Right lobe of liver (tissue), 6 donors: Measurements from ENCODE around the gene SGPP2. TPM values are rescaled to one million over a fixed set of nuclear protein-coding genes. Genes with fewer than 3 reads are reported as not detected.

Source experiments
- ATAC-seq, 4 donors: fragments of 200-7000 bp; cut with Tn5 transposase; one replicate each; pipeline ENCODE4 v1.9.1; 2020; ENCODE audit warnings: mild to moderate bottlenecking in 4 of 4, moderate library complexity in 4 of 4
- DNase-seq, 3 donors: peaks; one replicate each; pipeline ENCODE4 v3.0.0-alpha.2; 2020
- H3K27ac ChIP-seq, 3 donors: fragments of 200-600 bp; one replicate each; pipeline ENCODE4 v1.8.0; 2022
- H3K27me3 ChIP-seq, 2 donors: fragments of 200-600 bp; one replicate each; pipeline ENCODE4 v1.8.0; 2022
- H3K36me3 ChIP-seq, 4 donors: fragments of 200-600 bp; sonication (generic) in 1 of 4; one replicate each; pipeline versions ENCODE4 v1.5.1 to v1.8.0; 2017 to 2022; ENCODE audit warnings: control low read depth in 1 of 4
- H3K4me1 ChIP-seq, 4 donors: fragments of 200-600 bp; sonication (generic) in 1 of 4; one replicate each; pipeline versions ENCODE4 v1.5.1 to v1.8.0; 2017 to 2022; ENCODE audit warnings: control low read depth in 1 of 4
- H3K4me3 ChIP-seq, 3 donors: fragments of 200-600 bp; one replicate each; pipeline ENCODE4 v1.8.0; 2022
- H3K9me3 ChIP-seq, 4 donors: fragments of 200-600 bp; sonication (generic) in 1 of 4; one replicate each; pipeline versions ENCODE4 v1.5.1 to v1.8.0; 2017 to 2022; ENCODE audit warnings: control low read depth in 1 of 4
- POLR2A ChIP-seq: fragments of 450-650 bp; IDR thresholded peaks from one replicate; pipeline ENCODE4 v1.6.1; 2017; ENCODE audit warnings: antibody characterized with exemption, mild to moderate bottlenecking
- WGBS: methylation state at CpG from one replicate; pipeline ENCODE4 v1.1.6; 2018; ENCODE audit warnings: low coverage, low lambda C conversion rate; ENCODE audit not compliant: insufficient coverage; ENCODE audit errors: missing lambda C conversion rate; 5-methylcytosine and 5-hydroxymethylcytosine counted together
- intact Hi-C, 2 donors: fragments of 100-400 bp; cut with DNase I; formaldehyde crosslinking; loops; one replicate each; pipeline versions ENCODE4 v1.11.2 to v1.14.1; 2022
- total RNA-seq, 6 experiments: library from RNA; depleted of rRNA in 2 of 6; stranded (reverse); fragments of >200 nt in 2 of 6; fragmentation: NEBNext Ultra II Directional in 3 of 6; extraction: Animal tissue kit (Norgen Biotek cat#: 25700) in 3 of 6; gene quantifications; one replicate each; pipeline versions ENCODE4 v1.1.0 to v1.2.4, GENCODE V29; 2016 to 2023
- TF ChIP-seq, protein P1 (sequence below), 4 donors: fragments of 200-600 bp in 3 of 4; fragments of 450-650 bp in 1 of 4; IDR thresholded peaks; one replicate each; pipeline versions ENCODE4 v1.5.1 to v1.8.0; 2016 to 2022; ENCODE audit warnings: antibody characterized with exemption in 4 of 4, mild to moderate bottlenecking in 2 of 4
- donor health status: DM: no; HTN: yes; CAD: no.
- donor health status: DM: no; HTN: no; CAD: no.
- donor health status: DM: no; HTN: no; CAD: no.
- donor health status: DM: no; HTN: yes; CAD: no.
- donor health status: DM: no; HTN: yes; CAD: no.

SGPP2 gene
- total RNA-seq, 6 experiments from 2014 or later = 0.14 to 0.25 (median 0.18) TPM

DNA sequence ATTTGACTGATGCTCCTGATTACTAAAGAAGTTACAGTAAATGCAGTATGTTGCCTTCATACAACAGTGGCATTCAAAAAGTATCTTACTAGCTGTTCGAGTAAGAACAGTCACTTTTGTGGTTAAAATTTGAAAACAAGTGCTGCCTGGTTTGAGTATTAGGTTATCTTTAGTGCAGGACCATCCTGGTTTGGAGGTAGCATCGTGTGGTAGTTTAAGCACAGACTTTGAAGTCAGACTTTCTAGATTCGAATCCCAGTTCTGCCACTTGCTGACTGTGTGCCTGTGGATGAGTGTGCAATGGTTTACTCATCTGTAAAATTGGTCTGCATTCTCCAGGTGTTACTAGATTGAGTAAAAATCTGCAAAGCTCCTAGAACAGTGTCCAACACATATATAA lies 96.8 kb downstream of the SGPP2 start:
- Histone ChIP-seq H3K36me3 (no peaks in the 10 kb centered on the region), H3K4me3 (no peak overlapping the region), H3K27me3 (no peaks in the 10 kb centered on the region), H3K27ac (no peak overlapping the region), H3K4me1 (no peaks in the 10 kb centered on the region), H3K9me3 (no peaks in the 10 kb centered on the region)
- TF ChIP-seq, protein P1, sequence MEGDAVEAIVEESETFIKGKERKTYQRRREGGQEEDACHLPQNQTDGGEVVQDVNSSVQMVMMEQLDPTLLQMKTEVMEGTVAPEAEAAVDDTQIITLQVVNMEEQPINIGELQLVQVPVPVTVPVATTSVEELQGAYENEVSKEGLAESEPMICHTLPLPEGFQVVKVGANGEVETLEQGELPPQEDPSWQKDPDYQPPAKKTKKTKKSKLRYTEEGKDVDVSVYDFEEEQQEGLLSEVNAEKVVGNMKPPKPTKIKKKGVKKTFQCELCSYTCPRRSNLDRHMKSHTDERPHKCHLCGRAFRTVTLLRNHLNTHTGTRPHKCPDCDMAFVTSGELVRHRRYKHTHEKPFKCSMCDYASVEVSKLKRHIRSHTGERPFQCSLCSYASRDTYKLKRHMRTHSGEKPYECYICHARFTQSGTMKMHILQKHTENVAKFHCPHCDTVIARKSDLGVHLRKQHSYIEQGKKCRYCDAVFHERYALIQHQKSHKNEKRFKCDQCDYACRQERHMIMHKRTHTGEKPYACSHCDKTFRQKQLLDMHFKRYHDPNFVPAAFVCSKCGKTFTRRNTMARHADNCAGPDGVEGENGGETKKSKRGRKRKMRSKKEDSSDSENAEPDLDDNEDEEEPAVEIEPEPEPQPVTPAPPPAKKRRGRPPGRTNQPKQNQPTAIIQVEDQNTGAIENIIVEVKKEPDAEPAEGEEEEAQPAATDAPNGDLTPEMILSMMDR (IDR thresholded peaks at IDR 0.05) = no peak
- no peak for TF ChIP-seq POLR2A
- DNase-seq = no peak
- WGBS = 29% methylated on average over 3 of the region's 3 CpGs
- ATAC-seq = no peak
- intact Hi-C loops = no loop called here

DNA sequence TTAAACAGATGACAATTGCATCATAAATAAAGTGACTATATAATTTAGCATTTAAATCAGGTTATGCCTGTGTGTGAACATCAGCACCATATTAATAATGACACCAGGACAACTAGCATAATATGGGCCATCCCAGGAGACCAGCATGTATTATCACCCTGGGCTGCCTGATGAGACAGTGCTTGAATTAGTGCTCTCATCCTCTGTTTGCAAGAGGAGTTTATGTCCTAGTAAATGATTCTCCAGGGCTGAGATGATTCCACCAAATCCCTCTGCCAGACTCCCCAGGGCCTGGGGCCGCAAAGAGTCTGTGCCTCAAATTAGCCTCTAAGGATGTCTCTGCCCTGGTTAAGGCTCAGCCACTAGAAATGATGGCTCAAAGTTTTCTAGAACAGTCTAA lies 97.7 kb downstream of the SGPP2 start:
- Histone ChIP-seq H3K4me3 (no peak overlapping the region), H3K27me3 (no peaks in the 10 kb centered on the region), H3K9me3 (no peaks in the 10 kb centered on the region), H3K27ac (no peak overlapping the region), H3K36me3 (no peaks in the 10 kb centered on the region), H3K4me1 (no peaks in the 10 kb centered on the region)
- TF ChIP-seq, protein P1 (IDR thresholded peaks at IDR 0.05) = no peak
- no peak for TF ChIP-seq POLR2A
- WGBS = 20% methylated on average over 1 of the region's 1 CpG
- ATAC-seq (no peak), DNase-seq (no peak)
- intact Hi-C loops = no loop called here

DNA sequence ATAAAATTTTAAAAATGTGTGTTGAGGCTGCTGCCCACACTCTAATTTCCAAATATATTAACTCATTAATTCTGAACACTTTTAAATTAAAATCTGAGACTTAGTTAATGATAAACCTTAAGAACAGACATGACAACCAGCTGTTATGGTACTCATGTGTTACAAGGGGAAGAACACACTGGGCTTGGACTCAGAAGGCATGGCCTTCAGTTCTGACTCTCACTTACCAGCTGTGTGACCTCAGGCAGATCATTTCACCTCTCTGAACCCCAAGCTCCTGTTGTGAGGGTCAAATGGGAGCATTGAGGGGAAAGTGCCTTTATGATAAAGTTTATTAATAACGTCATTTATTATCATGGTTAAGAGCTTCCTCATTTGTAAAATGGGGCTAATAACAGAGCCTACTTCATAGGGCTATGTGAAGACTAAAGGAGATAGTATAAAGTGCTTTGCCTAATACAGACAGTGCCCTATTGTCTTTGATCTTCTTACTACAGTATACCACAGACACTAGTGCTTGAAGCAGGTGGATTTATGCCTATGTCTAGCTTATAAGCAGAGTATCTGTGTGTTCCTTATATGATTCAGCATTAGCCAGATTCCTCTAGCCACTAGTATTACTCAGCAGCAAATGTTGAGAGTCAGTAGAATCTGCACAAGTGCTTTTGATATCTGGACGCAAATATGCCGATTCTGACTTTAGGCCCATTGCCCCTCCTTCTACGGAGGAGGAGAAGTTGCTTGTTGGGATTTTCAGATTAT lies 99.6 kb downstream of the SGPP2 start:
- WGBS = 53% methylated on average over 3 of the region's 4 CpGs
- Histone ChIP-seq H3K4me1 (no peaks in the 10 kb centered on the region), H3K9me3 (no peaks in the 10 kb centered on the region), H3K27ac (no peak overlapping the region), H3K27me3 (no peaks in the 10 kb centered on the region), H3K4me3 (no peak overlapping the region), H3K36me3 (no peaks in the 10 kb centered on the region)
- TF ChIP-seq, protein P1 (IDR thresholded peaks at IDR 0.05) = no peak
- TF ChIP-seq POLR2A = no peak
- ATAC-seq (no peak), DNase-seq (no peak)
- intact Hi-C loops = no loop called here

DNA sequence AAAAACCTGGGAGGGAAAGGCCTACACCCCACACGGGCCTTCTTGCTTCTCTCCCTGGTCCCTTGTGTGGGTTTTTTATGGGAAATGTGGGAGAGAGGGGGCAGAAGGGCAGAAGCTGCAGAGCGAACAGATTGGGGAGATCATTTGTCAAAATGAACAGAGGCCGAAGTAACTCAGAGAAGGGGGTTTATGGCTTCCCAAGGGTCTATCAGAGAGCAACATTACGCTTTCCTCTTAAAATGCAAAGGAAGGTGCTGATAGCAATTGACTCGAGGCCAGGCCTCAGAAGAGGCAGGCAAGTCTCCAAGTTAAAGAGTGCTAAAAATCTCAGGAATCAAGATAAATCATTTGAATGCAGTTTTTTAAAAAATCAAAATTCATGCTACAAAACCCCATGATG lies 101.5 kb downstream of the SGPP2 start:
- no peak for DNase-seq
- intact Hi-C loops = no loop called here

More for the DNA sequence above, 101.5 kb downstream of the SGPP2 start:
- Histone ChIP-seq H3K36me3 (no peaks in the 10 kb centered on the region), H3K9me3 (no peaks in the 10 kb centered on the region), H3K4me3 (no peak overlapping the region), H3K4me1 (no peaks in the 10 kb centered on the region), H3K27ac (no peak overlapping the region), H3K27me3 (no peaks in the 10 kb centered on the region)
- ATAC-seq = no peak
- 61% methylated on average over 5 of the region's 5 CpGs for WGBS
- TF ChIP-seq, protein P1 (IDR thresholded peaks at IDR 0.05) = no peak
- TF ChIP-seq POLR2A = no peak
